ENCODE results near the gene PRDX5. TPM values are rescaled to one million over a fixed set of nuclear protein-coding genes. Genes with fewer than 3 reads are reported as not detected.

Gene PRDX5
- total RNA-seq, 1 donor from 2014 or later: 264 TPM

- peaks cover 3% of the 10 kb centered on the region for H3K36me3 Mint-ChIP-seq (ENCODE audit: low read depth, unreplicated experiment)
- no peak for DNase-seq (ENCODE audit: low spot score)
- no peak overlapping the region for H3K27ac Mint-ChIP-seq (ENCODE audit: unreplicated experiment)
- TF ChIP-seq, protein P1, sequence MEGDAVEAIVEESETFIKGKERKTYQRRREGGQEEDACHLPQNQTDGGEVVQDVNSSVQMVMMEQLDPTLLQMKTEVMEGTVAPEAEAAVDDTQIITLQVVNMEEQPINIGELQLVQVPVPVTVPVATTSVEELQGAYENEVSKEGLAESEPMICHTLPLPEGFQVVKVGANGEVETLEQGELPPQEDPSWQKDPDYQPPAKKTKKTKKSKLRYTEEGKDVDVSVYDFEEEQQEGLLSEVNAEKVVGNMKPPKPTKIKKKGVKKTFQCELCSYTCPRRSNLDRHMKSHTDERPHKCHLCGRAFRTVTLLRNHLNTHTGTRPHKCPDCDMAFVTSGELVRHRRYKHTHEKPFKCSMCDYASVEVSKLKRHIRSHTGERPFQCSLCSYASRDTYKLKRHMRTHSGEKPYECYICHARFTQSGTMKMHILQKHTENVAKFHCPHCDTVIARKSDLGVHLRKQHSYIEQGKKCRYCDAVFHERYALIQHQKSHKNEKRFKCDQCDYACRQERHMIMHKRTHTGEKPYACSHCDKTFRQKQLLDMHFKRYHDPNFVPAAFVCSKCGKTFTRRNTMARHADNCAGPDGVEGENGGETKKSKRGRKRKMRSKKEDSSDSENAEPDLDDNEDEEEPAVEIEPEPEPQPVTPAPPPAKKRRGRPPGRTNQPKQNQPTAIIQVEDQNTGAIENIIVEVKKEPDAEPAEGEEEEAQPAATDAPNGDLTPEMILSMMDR (IDR thresholded peaks at IDR 0.05; ENCODE audit: unreplicated experiment): no peak
- peaks cover 4% of the 10 kb centered on the region for H3K4me1 Mint-ChIP-seq (ENCODE audit: unreplicated experiment)
- H3K9me3 Mint-ChIP-seq (ENCODE audit: unreplicated experiment): no peaks in the 10 kb centered on the region
- peaks cover 12% of the 10 kb centered on the region for H3K27me3 Mint-ChIP-seq (ENCODE audit: unreplicated experiment)
- H3K4me3 Mint-ChIP-seq (ENCODE audit: unreplicated experiment): no peak overlapping the region
Observed at GRCh38 chr11:64343767-64344559, 26.0 kb downstream of the PRDX5 start.

DNA sequence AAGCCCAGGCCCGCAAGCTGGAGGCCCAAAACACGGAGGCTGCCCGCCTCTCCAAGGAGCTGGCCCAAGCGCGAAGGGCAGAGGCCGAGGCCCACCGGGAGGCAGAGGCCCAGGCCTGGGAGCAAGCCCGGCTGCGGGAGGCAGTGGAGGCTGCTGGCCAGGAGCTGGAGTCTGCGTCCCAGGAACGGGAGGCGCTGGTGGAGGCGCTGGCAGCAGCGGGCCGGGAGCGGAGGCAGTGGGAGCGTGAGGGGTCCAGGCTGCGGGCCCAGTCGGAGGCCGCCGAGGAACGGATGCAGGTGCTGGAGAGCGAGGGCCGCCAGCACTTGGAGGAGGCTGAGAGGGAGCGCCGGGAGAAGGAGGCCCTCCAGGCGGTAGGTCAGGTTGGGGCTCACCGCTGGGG, 26.9 kb downstream of the PRDX5 start:
- no peak overlapping the region for H3K4me3 Mint-ChIP-seq (ENCODE audit: unreplicated experiment)
- H3K4me1 Mint-ChIP-seq (ENCODE audit: unreplicated experiment): peaks cover 4% of the 10 kb centered on the region
- no peak overlapping the region for H3K27ac Mint-ChIP-seq (ENCODE audit: unreplicated experiment)
- H3K36me3 Mint-ChIP-seq (ENCODE audit: low read depth, unreplicated experiment): peaks cover 3% of the 10 kb centered on the region
- H3K9me3 Mint-ChIP-seq (ENCODE audit: unreplicated experiment): no peaks in the 10 kb centered on the region
- peaks cover 8% of the 10 kb centered on the region for H3K27me3 Mint-ChIP-seq (ENCODE audit: unreplicated experiment)
- TF ChIP-seq, protein P1 (IDR thresholded peaks at IDR 0.05; ENCODE audit: unreplicated experiment): no peak
- DNase-seq (ENCODE audit: low spot score): no peak

GRCh38 chr11:64347193-64347867, 29.4 kb downstream of the PRDX5 start:
- Mint-ChIP-seq H3K9me3 (ENCODE audit: unreplicated experiment) (no peaks in the 10 kb centered on the region), H3K27ac (ENCODE audit: unreplicated experiment) (no peak overlapping the region), H3K27me3 (ENCODE audit: unreplicated experiment) (peaks cover 10% of the 10 kb centered on the region), H3K36me3 (ENCODE audit: low read depth, unreplicated experiment) (peaks cover 3% of the 10 kb centered on the region), H3K4me3 (ENCODE audit: unreplicated experiment) (no peak overlapping the region), H3K4me1 (ENCODE audit: unreplicated experiment) (no peaks in the 10 kb centered on the region)
- no peak for DNase-seq (ENCODE audit: low spot score)
- TF ChIP-seq, protein P1 (IDR thresholded peaks at IDR 0.05; ENCODE audit: unreplicated experiment): no peak

DNA sequence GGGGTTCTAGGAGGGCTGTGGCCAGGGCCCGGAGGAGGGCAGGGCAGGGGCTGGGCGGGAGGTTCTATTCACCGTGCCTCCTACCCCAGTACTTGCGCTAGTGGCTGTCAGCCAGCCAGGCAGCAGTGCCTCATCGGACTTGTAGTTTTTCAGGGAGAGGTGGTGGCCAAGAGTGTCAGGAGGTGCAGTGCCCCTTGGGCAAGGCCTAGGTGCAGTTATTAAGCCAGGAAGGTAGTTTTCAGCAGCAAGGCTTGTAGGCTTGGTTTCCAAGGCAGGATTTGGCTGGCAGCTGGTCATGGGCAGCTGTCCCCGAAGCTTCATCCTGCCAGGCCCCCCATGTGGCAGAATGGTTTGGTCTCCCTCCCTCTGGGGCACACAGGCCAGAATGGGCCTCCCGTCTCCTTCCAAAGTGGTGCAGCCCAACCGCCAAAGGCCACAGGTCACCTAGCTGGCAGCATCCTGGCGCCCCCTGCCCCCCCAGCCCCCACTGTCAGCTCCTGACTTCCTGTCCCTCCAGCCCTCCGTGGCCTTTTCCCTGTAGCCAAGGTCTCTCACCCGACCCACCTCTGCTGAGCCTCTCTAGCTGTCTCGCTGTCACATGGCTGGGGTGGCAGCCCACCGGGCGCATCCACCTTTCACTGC, 30.6 kb downstream of the PRDX5 start:
- no peaks in the 10 kb centered on the region for H3K9me3 Mint-ChIP-seq (ENCODE audit: unreplicated experiment)
- H3K36me3 Mint-ChIP-seq (ENCODE audit: low read depth, unreplicated experiment): peaks cover 3% of the 10 kb centered on the region
- no peak overlapping the region for H3K4me3 Mint-ChIP-seq (ENCODE audit: unreplicated experiment)
- no peak overlapping the region for H3K27ac Mint-ChIP-seq (ENCODE audit: unreplicated experiment)
- no peak for DNase-seq (ENCODE audit: low spot score)
- TF ChIP-seq, protein P1 (IDR thresholded peaks at IDR 0.05; ENCODE audit: unreplicated experiment): no peak
- H3K4me1 Mint-ChIP-seq (ENCODE audit: unreplicated experiment): no peaks in the 10 kb centered on the region
- H3K27me3 Mint-ChIP-seq (ENCODE audit: unreplicated experiment): peaks cover 10% of the 10 kb centered on the region

Data from endothelial cell (in vitro differentiated cells).